RWPE2 (cell line): ENCODE measurements around the gene CLDN12.

Experiments used
- ATAC-seq: fragments of 200-7000 bp; cut with Tn5 transposase; 3 replicates; pipeline ENCODE4 v1.9.1; 2021; ENCODE audit warnings: low read depth
- DNase-seq: peaks from one replicate; pipeline ENCODE4 v3.0.0-alpha.2; 2020; ENCODE audit warnings: low spot score
- H3K27ac ChIP-seq: fragments of 450-650 bp; 2 replicates; pipeline ENCODE4 v1.5.1; 2017; ENCODE audit warnings: mild to moderate bottlenecking; ENCODE audit not compliant: poor library complexity, severe bottlenecking
- H3K27me3 ChIP-seq: fragments of 250-450 bp; sonication (Bioruptor Pico); 2 replicates; pipeline ENCODE4 v1.5.1; 2021; ENCODE audit warnings: mild to moderate bottlenecking, moderate library complexity; ENCODE audit not compliant: insufficient read depth, poor library complexity, severe bottlenecking
- H3K36me3 ChIP-seq: fragments of 250-450 bp; sonication (Bioruptor Pico); 2 replicates; pipeline ENCODE4 v1.5.1; 2020; ENCODE audit warnings: low read depth, mild to moderate bottlenecking, moderate library complexity
- H3K4me1 ChIP-seq: fragments of 250-450 bp; sonication (Bioruptor Pico); 2 replicates; pipeline ENCODE4 v1.5.1; 2021; ENCODE audit warnings: mild to moderate bottlenecking, moderate library complexity; ENCODE audit not compliant: insufficient read depth, poor library complexity, severe bottlenecking
- H3K4me3 ChIP-seq: fragments of 250-450 bp; sonication (Bioruptor Pico); 2 replicates; pipeline ENCODE4 v1.5.1; 2021; ENCODE audit warnings: mild to moderate bottlenecking, moderate library complexity; ENCODE audit not compliant: severe bottlenecking
- H3K9me3 ChIP-seq: fragments of 250-450 bp; sonication (Bioruptor Pico); 2 replicates; pipeline ENCODE4 v1.5.1; 2021; ENCODE audit warnings: mild to moderate bottlenecking, moderate library complexity; ENCODE audit not compliant: severe bottlenecking
- TF ChIP-seq, protein P1 (sequence below): fragments of 450-650 bp; IDR thresholded peaks from one replicate; pipeline ENCODE4 v1.5.1; 2017; ENCODE audit warnings: mild to moderate bottlenecking, moderate library complexity; ENCODE audit not compliant: poor library complexity, severe bottlenecking

CLDN12 gene

DNA sequence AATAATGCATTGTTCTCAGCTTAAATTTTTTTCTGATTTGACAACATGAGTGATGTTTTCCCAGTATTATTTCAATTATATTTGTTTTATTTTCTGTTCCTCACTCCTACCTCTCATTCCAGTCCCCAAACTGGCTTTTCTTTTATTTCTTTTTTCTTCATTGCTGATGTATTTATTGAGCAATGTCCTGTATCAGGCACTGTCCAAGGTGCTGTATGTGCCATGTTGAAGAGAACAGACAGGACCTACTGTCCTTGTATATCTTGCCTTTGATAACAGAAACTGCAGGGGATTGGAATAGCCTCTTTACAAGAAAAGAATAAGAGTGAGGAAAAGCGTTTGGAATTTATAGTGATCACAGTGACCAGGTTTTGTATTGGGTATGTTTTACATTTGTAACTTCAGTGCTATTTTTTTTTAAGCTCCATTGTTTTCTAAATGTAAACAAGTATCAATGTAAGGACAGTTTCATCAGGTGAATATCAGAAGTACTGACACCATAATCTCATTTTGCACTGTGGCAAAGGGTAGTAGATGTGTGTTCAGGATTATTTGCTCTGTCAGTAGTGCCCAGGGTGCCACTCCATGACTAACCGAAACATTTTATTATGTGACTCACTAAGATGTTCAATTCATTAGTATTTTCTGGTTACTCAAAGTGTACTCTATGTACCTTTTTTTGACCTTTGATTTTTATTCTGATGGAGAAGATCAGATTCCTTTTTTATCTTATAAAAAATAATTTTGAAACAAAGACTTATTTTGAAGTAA lies 15.6 kb upstream of the CLDN12 start:
- Histone ChIP-seq H3K27me3 (no peaks in the 10 kb centered on the region), H3K27ac (peak overlapping the region; percentile 100), H3K36me3 (peaks cover 39% of the 10 kb centered on the region), H3K9me3 (no peaks in the 10 kb centered on the region), H3K4me1 (peaks cover 38% of the 10 kb centered on the region), H3K4me3 (no peak overlapping the region)
- no peak for DNase-seq
- TF ChIP-seq, protein P1, sequence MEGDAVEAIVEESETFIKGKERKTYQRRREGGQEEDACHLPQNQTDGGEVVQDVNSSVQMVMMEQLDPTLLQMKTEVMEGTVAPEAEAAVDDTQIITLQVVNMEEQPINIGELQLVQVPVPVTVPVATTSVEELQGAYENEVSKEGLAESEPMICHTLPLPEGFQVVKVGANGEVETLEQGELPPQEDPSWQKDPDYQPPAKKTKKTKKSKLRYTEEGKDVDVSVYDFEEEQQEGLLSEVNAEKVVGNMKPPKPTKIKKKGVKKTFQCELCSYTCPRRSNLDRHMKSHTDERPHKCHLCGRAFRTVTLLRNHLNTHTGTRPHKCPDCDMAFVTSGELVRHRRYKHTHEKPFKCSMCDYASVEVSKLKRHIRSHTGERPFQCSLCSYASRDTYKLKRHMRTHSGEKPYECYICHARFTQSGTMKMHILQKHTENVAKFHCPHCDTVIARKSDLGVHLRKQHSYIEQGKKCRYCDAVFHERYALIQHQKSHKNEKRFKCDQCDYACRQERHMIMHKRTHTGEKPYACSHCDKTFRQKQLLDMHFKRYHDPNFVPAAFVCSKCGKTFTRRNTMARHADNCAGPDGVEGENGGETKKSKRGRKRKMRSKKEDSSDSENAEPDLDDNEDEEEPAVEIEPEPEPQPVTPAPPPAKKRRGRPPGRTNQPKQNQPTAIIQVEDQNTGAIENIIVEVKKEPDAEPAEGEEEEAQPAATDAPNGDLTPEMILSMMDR: no peak
- peak; percentile 63 for ATAC-seq

DNA sequence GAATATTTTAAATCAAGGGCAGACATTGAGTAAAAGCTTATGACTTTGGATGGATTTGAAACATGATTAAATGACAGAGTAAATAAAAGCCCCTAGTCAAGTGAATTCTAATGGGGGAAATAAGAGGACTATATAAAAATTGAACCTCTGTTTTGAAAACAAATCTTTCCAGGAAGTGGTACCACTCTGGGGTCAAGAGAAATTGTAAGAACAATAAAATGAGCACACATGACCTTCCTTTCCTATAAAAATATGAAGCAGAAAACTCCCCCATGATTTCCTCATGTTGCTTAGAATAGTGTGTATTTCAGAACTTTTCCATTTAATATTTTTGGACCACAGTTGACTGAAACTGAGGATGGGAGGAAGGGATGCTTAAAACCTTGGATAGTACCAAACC lies 12.3 kb upstream of the CLDN12 start:
- TF ChIP-seq, protein P1: no peak
- H3K4me1 ChIP-seq: peaks cover 12% of the 10 kb centered on the region
- peaks cover 19% of the 10 kb centered on the region for H3K36me3 ChIP-seq
- H3K4me3 ChIP-seq: no peak overlapping the region
- H3K27me3 ChIP-seq: no peaks in the 10 kb centered on the region
- DNase-seq (no peak), ATAC-seq (no peak)
- H3K9me3 ChIP-seq: no peaks in the 10 kb centered on the region
- H3K27ac ChIP-seq: no peak overlapping the region

DNA sequence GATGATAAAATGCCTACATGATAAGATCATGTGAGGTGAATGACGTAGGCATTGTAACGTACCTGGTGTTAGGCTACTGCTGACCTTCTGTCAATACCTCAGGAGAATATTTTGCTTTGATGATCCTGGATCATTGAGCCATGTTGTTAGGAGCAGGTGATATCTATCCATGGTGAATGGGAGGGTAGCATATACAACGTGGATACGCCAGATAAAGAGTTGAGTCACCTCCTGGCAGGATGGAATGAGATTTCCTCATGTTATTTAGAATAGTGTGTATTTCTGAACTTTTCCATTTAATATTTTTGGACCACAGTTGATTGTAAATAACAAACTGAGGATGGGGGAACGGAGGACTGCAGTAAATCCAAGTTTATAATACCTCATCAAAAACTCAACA lies 11.8 kb upstream of the CLDN12 start:
- TF ChIP-seq, protein P1: no peak
- Histone ChIP-seq H3K4me3 (no peak overlapping the region), H3K9me3 (no peaks in the 10 kb centered on the region), H3K36me3 (peaks cover 13% of the 10 kb centered on the region), H3K27ac (no peak overlapping the region), H3K27me3 (no peaks in the 10 kb centered on the region), H3K4me1 (peaks cover 12% of the 10 kb centered on the region)
- DNase-seq (no peak), ATAC-seq (no peak)

DNA sequence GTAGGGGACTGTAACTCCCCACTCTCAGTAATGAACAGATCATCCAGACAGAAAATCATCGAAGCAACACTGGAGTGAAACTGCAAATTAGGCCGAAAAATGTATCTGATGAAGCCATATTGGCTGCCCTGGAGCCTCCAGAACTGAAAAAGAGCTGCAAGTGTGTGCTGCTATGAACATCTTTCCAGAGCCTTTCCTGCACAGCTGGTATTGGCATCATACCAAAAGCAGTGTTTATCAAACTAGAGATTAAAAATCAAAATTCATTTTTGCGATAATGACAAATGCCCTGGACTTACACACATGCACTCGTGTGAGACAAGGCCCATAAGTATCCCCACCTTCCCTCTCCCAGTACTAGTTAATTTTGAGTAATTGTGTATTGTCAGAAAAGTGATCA lies 6.8 kb upstream of the CLDN12 start:
- Histone ChIP-seq H3K27me3 (no peaks in the 10 kb centered on the region), H3K4me3 (no peak overlapping the region), H3K36me3 (no peaks in the 10 kb centered on the region), H3K9me3 (peaks cover 2% of the 10 kb centered on the region), H3K27ac (no peak overlapping the region), H3K4me1 (no peaks in the 10 kb centered on the region)
- ATAC-seq (no peak), DNase-seq (no peak)
- TF ChIP-seq, protein P1: no peak

DNA sequence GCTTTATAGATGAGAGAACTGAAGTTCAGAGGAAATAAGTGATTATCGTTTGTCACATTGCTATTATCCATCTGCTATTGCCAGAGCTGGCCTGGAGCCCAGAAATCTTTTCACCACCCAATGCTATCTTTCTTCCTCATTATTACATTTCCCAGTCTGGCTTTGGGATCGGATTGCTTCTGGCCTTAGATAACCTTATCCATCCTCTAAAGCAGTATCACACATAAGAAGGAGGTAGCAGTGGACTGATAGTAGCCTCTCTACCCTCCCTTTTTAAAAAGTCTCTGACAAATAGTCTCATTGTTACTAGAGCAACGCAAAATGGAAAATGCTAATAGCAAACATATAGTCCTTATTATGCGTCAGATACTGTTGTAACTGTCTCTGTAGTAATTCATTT lies 1.3 kb upstream of the CLDN12 start:
- Histone ChIP-seq H3K27ac (no peak overlapping the region), H3K9me3 (peaks cover 2% of the 10 kb centered on the region), H3K27me3 (no peaks in the 10 kb centered on the region), H3K36me3 (peaks cover 22% of the 10 kb centered on the region), H3K4me1 (peaks cover 9% of the 10 kb centered on the region), H3K4me3 (no peak overlapping the region)
- DNase-seq (no peak), ATAC-seq (no peak)
- TF ChIP-seq, protein P1: no peak
